Sigmoid colon (tissue), 7 donors: ENCODE data around the gene SRC. TPM values are rescaled to one million over a fixed set of nuclear protein-coding genes. Genes with fewer than 3 reads are reported as not detected.

Experiments used
- DNase-seq: peaks from one replicate; pipeline ENCODE4 v3.0.0-alpha.2; 2019
- H3K27ac ChIP-seq, 4 donors: fragments of 200-600 bp; sonication (generic); one replicate each; pipeline ENCODE4 v1.5.1; 2016 to 2019; ENCODE audit warnings: mild to moderate bottlenecking in 1 of 4
- H3K27me3 ChIP-seq, 3 donors: fragments of 200-600 bp; sonication (generic); one replicate each; pipeline ENCODE4 v1.5.1; 2019; ENCODE audit warnings: mild to moderate bottlenecking in 1 of 3
- H3K36me3 ChIP-seq, 4 donors: fragments of 200-600 bp; sonication (generic); one replicate each; pipeline ENCODE4 v1.5.1; 2016 to 2019
- H3K4me1 ChIP-seq, 4 donors: fragments of 200-600 bp; sonication (generic); one replicate each; pipeline ENCODE4 v1.5.1; 2017 to 2019
- H3K4me3 ChIP-seq, 4 donors: fragments of 200-600 bp; sonication (generic); one replicate each; pipeline ENCODE4 v1.5.1; 2017 to 2019; ENCODE audit warnings: mild to moderate bottlenecking in 2 of 4, moderate library complexity in 1 of 4
- H3K9me3 ChIP-seq, 4 donors: fragments of 200-600 bp in 3 of 4; sonication (generic) in 3 of 4; one replicate each; pipeline versions ENCODE4 v1.5.1 to v1.6.1; 2013 to 2019
- CTCF ChIP-seq, 4 experiments: fragments of 450-650 bp in 3 of 4; fragments of 200-600 bp in 1 of 4; IDR thresholded peaks; one replicate each; pipeline ENCODE4 v1.5.1; 2016 to 2019; ENCODE audit warnings: antibody characterized with exemption in 4 of 4, mild to moderate bottlenecking in 3 of 4, moderate library complexity in 2 of 4
- EP300 ChIP-seq, 4 donors: sonication (generic); formaldehyde crosslinking; IDR thresholded peaks; one replicate each; pipeline ENCODE4 v1.6.1; 2017; ENCODE audit warnings: antibody characterized with exemption in 4 of 4
- POLR2A ChIP-seq, 2 donors: fragments of 450-650 bp; IDR thresholded peaks; one replicate each; pipeline ENCODE4 v1.6.1; 2016; ENCODE audit warnings: antibody characterized with exemption in 2 of 2, mild to moderate bottlenecking in 2 of 2, moderate library complexity in 2 of 2
- POLR2AphosphoS5 ChIP-seq, 4 donors: sonication (generic); formaldehyde crosslinking; IDR thresholded peaks; one replicate each; pipeline ENCODE4 v1.6.1; 2017; ENCODE audit warnings: antibody characterized with exemption in 4 of 4
- WGBS, 2 donors: extraction: QIAGEN DNeasy Blood & Tissue Kit; methylation state at CpG; one replicate each; pipeline ENCODE4 v1.1.7; 2013; 5-methylcytosine and 5-hydroxymethylcytosine counted together
- intact Hi-C: fragments of 100-400 bp; cut with DNase I; formaldehyde crosslinking; loops from one replicate; pipeline ENCODE4 v1.15.1; 2023
- polyA plus RNA-seq, 3 donors: library from polyadenylated mRNA; stranded (reverse); fragments of 200-250 nt; gene quantifications; one replicate each; pipeline ENCODE4 v1.2.3, GENCODE V29; 2013
- total RNA-seq, 4 donors: library from RNA; depleted of rRNA; stranded (reverse); fragments of >200 nt; gene quantifications; one replicate each; pipeline ENCODE4 v1.1.0, GENCODE V29; 2016
- donor health status: healthy with polysubstance abuse.
- donor health status: Bipolar disorder and iron deficiency.
- donor health status: healthy.

Gene SRC
- total and polyA plus RNA-seq, 7 donors, result 28.1 to 91.8 (median 52.3) TPM

- DNase-seq, result peak; percentile 71
- H3K27ac ChIP-seq, result peak overlapping the region in 3 of 4 donors; percentile 33 to 92 (median 57)
- no peaks in the 10 kb centered on the region for H3K27me3 ChIP-seq
- H3K36me3 ChIP-seq, result peaks cover 0 to 27% (median 6%) of the 10 kb centered on the region in 4 donors
- TF ChIP-seq POLR2A (IDR thresholded peaks at IDR 0.05) (no peak), EP300 (IDR thresholded peaks at IDR 0.05) (no peak), CTCF (IDR thresholded peaks at IDR 0.05) (no peak), POLR2AphosphoS5 (IDR thresholded peaks at IDR 0.05) (no peak)
- intact Hi-C loops, result no loop called here
- H3K4me3 ChIP-seq, result no peak overlapping the region
- H3K4me1 ChIP-seq, result peaks cover 2 to 77% (median 69%) of the 10 kb centered on the region in 4 donors
- H3K9me3 ChIP-seq, result no peaks in the 10 kb centered on the region
- 67 to 83% methylated on average over 16 of the region's 16 CpGs for WGBS, 2 donors
These were observed 35.9 kb upstream of the SRC start for GRCh38 chr20:37309936-37310590.

- peak overlapping the region in 3 of 4 donors; percentile 33 to 92 (median 57) for H3K27ac ChIP-seq
These were observed 35.0 kb upstream of the SRC start for GRCh38 chr20:37310951-37311350.

GRCh38 chr20:37311710-37312355 lies 34.1 kb upstream of the SRC start:
- Histone ChIP-seq H3K4me1 (peaks cover 6 to 78% (median 73%) of the 10 kb centered on the region in 4 donors), H3K27ac (peak overlapping the region; percentile 77 to 92 (median 85))
- intact Hi-C loops, result loop anchor here (2.0 kb wide), 1 partner anchor 35 kb away; the partner anchor contains the start of gene SRC

More at GRCh38 chr20:37310951-37311350, 35.0 kb upstream of the SRC start:
- Histone ChIP-seq H3K4me3 (no peak overlapping the region), H3K9me3 (no peaks in the 10 kb centered on the region), H3K36me3 (peaks cover 0 to 27% (median 6%) of the 10 kb centered on the region in 4 donors), H3K27me3 (no peaks in the 10 kb centered on the region), H3K4me1 (peaks cover 6 to 77% (median 69%) of the 10 kb centered on the region in 4 donors)
- intact Hi-C loops, result no loop called here
- peak; percentile 63 for DNase-seq
- TF ChIP-seq POLR2AphosphoS5 (IDR thresholded peaks at IDR 0.05), result no peak
- 92 to 93% methylated on average over 11 of the region's 11 CpGs for WGBS, 2 donors

DNA sequence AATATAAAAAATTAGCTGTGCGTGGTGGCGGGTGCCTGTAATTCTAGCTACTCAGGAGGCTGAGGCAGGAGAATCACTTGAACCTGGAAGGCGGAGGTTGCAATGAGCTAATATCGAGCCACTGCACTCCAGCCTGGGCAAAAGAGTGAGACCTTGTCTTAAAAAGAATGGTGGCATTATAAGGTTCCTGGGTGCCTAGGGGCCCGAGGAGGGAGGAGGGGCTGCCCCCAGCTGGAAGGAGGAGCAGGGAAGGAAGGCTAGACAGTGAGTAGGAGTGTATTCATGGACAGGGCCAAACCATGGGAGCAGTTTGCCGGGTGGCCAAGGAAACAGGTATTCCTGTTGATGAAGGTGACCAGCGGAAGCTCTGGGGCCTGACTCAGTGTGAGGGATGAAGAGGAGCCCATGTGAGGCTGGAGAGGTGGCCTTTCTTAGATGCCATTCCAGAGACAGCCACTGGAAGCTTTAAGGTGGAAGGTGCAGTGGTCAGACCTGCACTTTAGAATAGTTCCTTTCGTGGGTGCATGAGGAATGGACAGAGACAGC lies 32.3 kb upstream of the SRC start:
- Histone ChIP-seq H3K4me3 (no peak overlapping the region), H3K9me3 (no peaks in the 10 kb centered on the region), H3K27me3 (no peaks in the 10 kb centered on the region), H3K27ac (peak overlapping the region; percentile 77 to 92 (median 85)), H3K4me1 (peaks cover 6 to 88% (median 79%) of the 10 kb centered on the region in 4 donors), H3K36me3 (peaks cover 0 to 30% (median under 1%) of the 10 kb centered on the region in 4 donors)
- 96% methylated on average over 8 of the region's 8 CpGs for WGBS, 2 donors
- DNase-seq, result peak; percentile 61
- TF ChIP-seq CTCF (IDR thresholded peaks at IDR 0.05) (no peak), POLR2AphosphoS5 (IDR thresholded peaks at IDR 0.05) (no peak), POLR2A (IDR thresholded peaks at IDR 0.05) (no peak), EP300 (IDR thresholded peaks at IDR 0.05) (no peak)
- intact Hi-C loops, result loop anchor here (2.0 kb wide), 1 partner anchor 33 kb away; the partner anchor contains the start of gene SRC

More at GRCh38 chr20:37311710-37312355, 34.1 kb upstream of the SRC start:
- TF ChIP-seq EP300 (IDR thresholded peaks at IDR 0.05), result no peak
- Histone ChIP-seq H3K4me3 (no peak overlapping the region), H3K9me3 (no peaks in the 10 kb centered on the region), H3K27me3 (no peaks in the 10 kb centered on the region), H3K36me3 (peaks cover 0 to 35% (median 6%) of the 10 kb centered on the region in 4 donors)
- peak; percentile 62 for DNase-seq
- 83 to 87% methylated on average over 17 of the region's 17 CpGs for WGBS, 2 donors

DNA sequence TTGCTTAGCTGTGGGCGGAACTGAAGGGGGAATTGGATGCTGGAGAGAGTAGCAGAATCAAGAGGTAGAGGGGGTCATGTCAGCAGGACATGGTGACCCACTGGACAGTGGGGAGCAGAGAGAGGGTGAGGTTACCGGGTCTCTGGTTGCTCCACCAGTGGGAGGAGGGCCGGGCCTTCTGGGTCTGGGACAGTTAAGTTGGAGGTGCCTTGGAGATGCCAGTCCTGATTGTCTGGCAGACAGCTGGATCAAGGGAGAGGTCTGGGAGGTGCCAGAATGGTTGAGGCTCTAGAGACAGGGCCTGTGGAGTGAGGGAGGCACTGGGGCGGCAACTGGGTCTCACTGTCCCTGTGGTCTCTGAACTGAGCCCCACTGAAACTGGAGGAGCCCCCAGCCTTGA lies 31.8 kb upstream of the SRC start:
- Histone ChIP-seq H3K4me1 (peaks cover 6 to 88% (median 77%) of the 10 kb centered on the region in 4 donors), H3K36me3 (peaks cover 0 to 26% (median 0%) of the 10 kb centered on the region in 4 donors), H3K4me3 (no peak overlapping the region), H3K27me3 (no peaks in the 10 kb centered on the region), H3K27ac (peak overlapping the region; percentile 77 to 92 (median 85)), H3K9me3 (no peaks in the 10 kb centered on the region)
- TF ChIP-seq POLR2AphosphoS5 (IDR thresholded peaks at IDR 0.05) (no peak), CTCF (IDR thresholded peaks at IDR 0.05) (no peak), EP300 (IDR thresholded peaks at IDR 0.05) (no peak), POLR2A (IDR thresholded peaks at IDR 0.05) (no peak)
- intact Hi-C loops, result no loop called here
- DNase-seq, result peak; percentile 62
- WGBS, 2 donors, result 93 to 95% methylated on average over 4 of the region's 4 CpGs
